Occipital lobe (tissue), 2 donors: ENCODE results near the gene MAPK14. TPM values are rescaled to one million over a fixed set of nuclear protein-coding genes. Genes with fewer than 3 reads are reported as not detected.
A peak's percentile ranks its signal among the peaks of the same experiment; 100 is the strongest.

ENCODE experiments used
- DNase-seq: peaks from one replicate; lab custom pipeline; 2025; lab: John Stamatoyannopoulos, UW
- total RNA-seq: library from RNA; depleted of rRNA; stranded (reverse); fragments of >200 nt; gene quantifications from one replicate; pipeline ENCODE4 v1.2.3, GENCODE V29; 2014

Gene MAPK14
- total RNA-seq, 1 donor from 2014 or later = 56.1 TPM

- no peak for DNase-seq
Observed at GRCh38 chr6:36133912-36134311, 106.3 kb downstream of the MAPK14 start.

GRCh38 chr6:36135053-36135731, 107.6 kb downstream of the MAPK14 start:
- no peak for DNase-seq

GRCh38 chr6:36136034-36136433, 108.4 kb downstream of the MAPK14 start:
- no peak for DNase-seq

GRCh38 chr6:36136551-36136950, 108.9 kb downstream of the MAPK14 start:
- DNase-seq = no peak

GRCh38 chr6:36138667-36139066, 111.1 kb downstream of the MAPK14 start:
- DNase-seq = no peak

GRCh38 chr6:36139431-36139830, 111.8 kb downstream of the MAPK14 start:
- DNase-seq = no peak

- DNase-seq = peak; percentile 51
Observed at GRCh38 chr6:36139991-36140710, 112.5 kb downstream of the MAPK14 start.

GRCh38 chr6:36141091-36141490, 113.5 kb downstream of the MAPK14 start:
- DNase-seq = no peak

- DNase-seq = no peak
Observed at GRCh38 chr6:36141961-36142360, 114.4 kb downstream of the MAPK14 start.

GRCh38 chr6:36142971-36143838, 115.6 kb downstream of the MAPK14 start:
- DNase-seq = no peak

- DNase-seq = no peak
Observed at GRCh38 chr6:36145495-36145894, 117.9 kb downstream of the MAPK14 start.

GRCh38 chr6:36147294-36147693, 119.7 kb downstream of the MAPK14 start:
- no peak for DNase-seq

GRCh38 chr6:36149476-36149875, 121.9 kb downstream of the MAPK14 start:
- DNase-seq = no peak

GRCh38 chr6:36150283-36150682, 122.7 kb downstream of the MAPK14 start:
- DNase-seq = no peak

- no peak for DNase-seq
Observed at GRCh38 chr6:36154286-36154685, 126.7 kb downstream of the MAPK14 start.

GRCh38 chr6:36155662-36156061, 128.1 kb downstream of the MAPK14 start:
- DNase-seq = no peak

GRCh38 chr6:36160147-36160760, 132.6 kb downstream of the MAPK14 start:
- DNase-seq = no peak
